Vagina (tissue), 2 donors: Measurements from ENCODE around the gene CDK16. TPM values are rescaled to one million over a fixed set of nuclear protein-coding genes. Genes with fewer than 3 reads are reported as not detected.

Source experiments
- DNase-seq, 2 donors: peaks; one replicate each; pipeline ENCODE4 v3.0.0-alpha.2; 2017; ENCODE audit errors: extremely low spot score in 2 of 2
- H3K27ac ChIP-seq: fragments of 200-600 bp; sonication (generic); one replicate; pipeline ENCODE4 v1.5.1; 2019
- H3K27me3 ChIP-seq: fragments of 200-600 bp; sonication (generic); one replicate; pipeline ENCODE4 v1.5.1; 2019
- H3K36me3 ChIP-seq, 2 donors: fragments of 200-600 bp; sonication (generic); one replicate each; pipeline ENCODE4 v1.5.1; 2017 to 2019
- H3K4me1 ChIP-seq: fragments of 200-600 bp; sonication (generic); one replicate; pipeline ENCODE4 v1.5.1; 2019
- H3K4me3 ChIP-seq, 2 donors: fragments of 200-600 bp; sonication (generic); 1 replicate in 1 of 2; 2 replicates in 1 of 2; pipeline ENCODE4 v1.5.1; 2016 to 2019
- H3K9me3 ChIP-seq: fragments of 200-600 bp; sonication (generic); one replicate; pipeline ENCODE4 v1.5.1; 2019
- CTCF ChIP-seq, 3 experiments: fragments of 450-650 bp in 2 of 3; fragments of 200-600 bp in 1 of 3; sonication (generic) in 1 of 3; IDR thresholded peaks; one replicate each; pipeline ENCODE4 v1.5.1; 2017 to 2019; ENCODE audit warnings: antibody characterized with exemption in 3 of 3, mild to moderate bottlenecking in 2 of 3, moderate library complexity in 2 of 3
- POLR2A ChIP-seq, 2 donors: fragments of 450-650 bp; IDR thresholded peaks; one replicate each; pipeline ENCODE4 v1.6.1; 2017; ENCODE audit warnings: antibody characterized with exemption in 2 of 2, mild to moderate bottlenecking in 2 of 2, moderate library complexity in 2 of 2
- POLR2AphosphoS5 ChIP-seq, 2 donors: sonication (generic); formaldehyde crosslinking; IDR thresholded peaks; one replicate each; pipeline ENCODE4 v1.9.0; 2017; ENCODE audit warnings: antibody characterized with exemption in 2 of 2, mild to moderate bottlenecking in 2 of 2, low read depth in 1 of 2; ENCODE audit not compliant: insufficient read depth in 1 of 2
- intact Hi-C: fragments of 100-400 bp; cut with DNase I; formaldehyde crosslinking; loops from one replicate; pipeline ENCODE4 v1.15.1; 2023
- total RNA-seq: library from RNA; depleted of rRNA; stranded (reverse); fragments of >200 nt; gene quantifications from one replicate; pipeline ENCODE4 v1.2.3, GENCODE V29; 2016

Gene CDK16
- total RNA-seq, 1 donor from 2014 or later = 73.9 TPM

- Histone ChIP-seq H3K4me1 (no peaks in the 10 kb centered on the region), H3K36me3 (peaks cover 0 to 38% of the 10 kb centered on the region in 2 donors), H3K27me3 (no peaks in the 10 kb centered on the region), H3K27ac (no peak overlapping the region), H3K4me3 (no peak overlapping the region), H3K9me3 (no peaks in the 10 kb centered on the region)
- no peak for DNase-seq
- intact Hi-C loops = no loop called here
- TF ChIP-seq POLR2A (IDR thresholded peaks at IDR 0.05) (no peak), CTCF (IDR thresholded peaks at IDR 0.05) (no peak), POLR2AphosphoS5 (IDR thresholded peaks at IDR 0.05; ENCODE audit: insufficient read depth in 1 of 2, low read depth in 1 of 2) (no peak)
Observed at GRCh38 chrX:47171996-47172395, 46.5 kb upstream of the CDK16 start.

DNA sequence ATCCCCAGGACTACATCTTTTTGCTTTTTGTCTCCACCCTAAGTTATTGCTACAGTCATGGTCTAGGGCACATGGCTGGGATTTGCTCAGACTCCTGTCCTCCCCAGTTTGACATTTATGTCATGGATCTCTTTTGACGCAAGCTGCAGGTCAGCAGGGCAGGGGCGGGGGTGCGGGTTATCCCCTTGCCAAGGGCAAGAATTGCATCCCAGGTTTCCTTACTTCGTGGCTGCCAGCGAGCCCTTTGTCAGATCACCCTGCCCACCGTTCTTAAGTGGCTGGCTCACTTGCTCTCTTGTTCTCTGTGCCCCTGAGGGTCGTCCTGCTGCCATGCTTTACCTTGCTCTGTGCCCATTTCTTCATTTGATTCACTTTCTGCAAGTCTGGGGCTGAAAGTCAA lies 45.9 kb upstream of the CDK16 start:
- Histone ChIP-seq H3K9me3 (no peaks in the 10 kb centered on the region), H3K4me1 (no peaks in the 10 kb centered on the region), H3K27ac (no peak overlapping the region), H3K4me3 (no peak overlapping the region), H3K27me3 (no peaks in the 10 kb centered on the region), H3K36me3 (peaks cover 0 to 43% of the 10 kb centered on the region in 2 donors)
- peak in 1 of 2 donors; percentile 55 for DNase-seq
- TF ChIP-seq POLR2AphosphoS5 (IDR thresholded peaks at IDR 0.05; ENCODE audit: insufficient read depth in 1 of 2, low read depth in 1 of 2) = no peak
- no peak for TF ChIP-seq POLR2A (IDR thresholded peaks at IDR 0.05)
- no peak for TF ChIP-seq CTCF (IDR thresholded peaks at IDR 0.05)
- intact Hi-C loops = no loop called here

GRCh38 chrX:47172971-47173792 lies 45.3 kb upstream of the CDK16 start:
- intact Hi-C loops = no loop called here
- H3K9me3 ChIP-seq = no peaks in the 10 kb centered on the region
- H3K27me3 ChIP-seq = no peaks in the 10 kb centered on the region
- H3K4me1 ChIP-seq = no peaks in the 10 kb centered on the region
- TF ChIP-seq POLR2AphosphoS5 (IDR thresholded peaks at IDR 0.05; ENCODE audit: insufficient read depth in 1 of 2, low read depth in 1 of 2) (no peak), POLR2A (IDR thresholded peaks at IDR 0.05) (no peak), CTCF (IDR thresholded peaks at IDR 0.05) (no peak)
- peaks cover 0 to 49% of the 10 kb centered on the region in 2 donors for H3K36me3 ChIP-seq
- no peak overlapping the region for H3K4me3 ChIP-seq
- DNase-seq = peak in 1 of 2 donors; percentile 64
- H3K27ac ChIP-seq = no peak overlapping the region

- no peaks in the 10 kb centered on the region for H3K9me3 ChIP-seq
- no peaks in the 10 kb centered on the region for H3K4me1 ChIP-seq
- H3K27ac ChIP-seq = no peak overlapping the region
- H3K4me3 ChIP-seq = no peak overlapping the region
- no peak for DNase-seq
- H3K36me3 ChIP-seq = peaks cover 0 to 50% of the 10 kb centered on the region in 2 donors
- intact Hi-C loops = no loop called here
- TF ChIP-seq CTCF (IDR thresholded peaks at IDR 0.05) = no peak
- TF ChIP-seq POLR2AphosphoS5 (IDR thresholded peaks at IDR 0.05; ENCODE audit: insufficient read depth in 1 of 2, low read depth in 1 of 2) = no peak
- no peak for TF ChIP-seq POLR2A (IDR thresholded peaks at IDR 0.05)
- no peaks in the 10 kb centered on the region for H3K27me3 ChIP-seq
Observed at GRCh38 chrX:47174376-47174775, 44.1 kb upstream of the CDK16 start.
